ENCODE measurements around the gene CDH23.

- TF ChIP-seq EZH2 (IDR thresholded peaks at IDR 0.05; ENCODE audit: insufficient read depth, poor library complexity, severe bottlenecking) (no peak), EZH2phosphoT487 (IDR thresholded peaks at IDR 0.05; ENCODE audit: insufficient read depth, low read depth) (no peak)
These were observed 187.7 kb downstream of the CDH23 start for GRCh38 chr10:71584461-71584860.

Data from GM23248 (cell line).